ENCODE measurements around the gene PHYH.

The PHYH gene

GRCh38 chr10:13311177-13311575 lies 11.3 kb upstream of the PHYH start:
- no peak overlapping the region for H3K4me2 ChIP-seq (ENCODE audit: low read length)
- H3K79me2 ChIP-seq (ENCODE audit: low read length), result no peaks in the 10 kb centered on the region
- TF ChIP-seq EZH2phosphoT487 (IDR thresholded peaks at IDR 0.05; ENCODE audit: low read depth), result no peak

GRCh38 chr10:13310518-13311176 lies 10.8 kb upstream of the PHYH start:
- Histone ChIP-seq H3K4me2 (ENCODE audit: low read length) (no peak overlapping the region), H3K79me2 (ENCODE audit: low read length) (no peaks in the 10 kb centered on the region), H3K36me3 (replicated peaks; ENCODE audit: low read depth, low read length) (no peaks in the 10 kb centered on the region), H3K4me3 (ENCODE audit: low read length) (no peak overlapping the region), H4K20me1 (ENCODE audit: insufficient read depth, low read length) (no peaks in the 10 kb centered on the region), H3K9me3 (ENCODE audit: insufficient read depth, low read length) (no peaks in the 10 kb centered on the region), H3K27ac (ENCODE audit: low read length) (no peak overlapping the region), H2AFZ (ENCODE audit: low read depth, low read length) (no peak overlapping the region), H3K9ac (ENCODE audit: low read length) (no peak overlapping the region), H3K4me1 (ENCODE audit: low read length) (peaks cover 5% of the 10 kb centered on the region; the same call in 1 of the 2 replicates), H3K27me3 (ENCODE audit: low read depth, low read length) (no peaks in the 10 kb centered on the region)
- TF ChIP-seq CTCF (IDR thresholded peaks at IDR 0.05; ENCODE audit: low read depth, low read length) (no peak), EZH2phosphoT487 (IDR thresholded peaks at IDR 0.05; ENCODE audit: low read depth) (no peak)

More at GRCh38 chr10:13311177-13311575, 11.3 kb upstream of the PHYH start:
- no peak overlapping the region for H3K4me3 ChIP-seq (ENCODE audit: low read length)
- H3K36me3 ChIP-seq (replicated peaks; ENCODE audit: low read depth, low read length), result no peaks in the 10 kb centered on the region
- H3K9ac ChIP-seq (ENCODE audit: low read length), result no peak overlapping the region
- no peaks in the 10 kb centered on the region for H4K20me1 ChIP-seq (ENCODE audit: insufficient read depth, low read length)
- H3K27me3 ChIP-seq (ENCODE audit: low read depth, low read length), result no peaks in the 10 kb centered on the region
- no peaks in the 10 kb centered on the region for H3K9me3 ChIP-seq (ENCODE audit: insufficient read depth, low read length)
- peaks cover 5% of the 10 kb centered on the region; the same call in 1 of the 2 replicates for H3K4me1 ChIP-seq (ENCODE audit: low read length)
- no peak overlapping the region for H2AFZ ChIP-seq (ENCODE audit: low read depth, low read length)
- no peak overlapping the region for H3K27ac ChIP-seq (ENCODE audit: low read length)

- TF ChIP-seq EZH2phosphoT487 (IDR thresholded peaks at IDR 0.05; ENCODE audit: low read depth), result no peak
- no peak for TF ChIP-seq CTCF (IDR thresholded peaks at IDR 0.05; ENCODE audit: low read depth, low read length)
These were observed 9.9 kb upstream of the PHYH start for GRCh38 chr10:13309792-13310191.

GRCh38 chr10:13308096-13308495 lies 8.2 kb upstream of the PHYH start:
- no peaks in the 10 kb centered on the region for H3K9me3 ChIP-seq (ENCODE audit: insufficient read depth, low read length)
- no peaks in the 10 kb centered on the region for H3K79me2 ChIP-seq (ENCODE audit: low read length)
- H3K36me3 ChIP-seq (replicated peaks; ENCODE audit: low read depth, low read length), result no peaks in the 10 kb centered on the region
- H3K27ac ChIP-seq (ENCODE audit: low read length), result no peak overlapping the region
- no peak overlapping the region for H3K4me3 ChIP-seq (ENCODE audit: low read length)
- peaks cover 5% of the 10 kb centered on the region; the same call in 1 of the 2 replicates for H3K4me1 ChIP-seq (ENCODE audit: low read length)
- H3K9ac ChIP-seq (ENCODE audit: low read length), result no peak overlapping the region
- TF ChIP-seq CTCF (IDR thresholded peaks at IDR 0.05; ENCODE audit: low read depth, low read length), result no peak
- no peak for TF ChIP-seq EZH2phosphoT487 (IDR thresholded peaks at IDR 0.05; ENCODE audit: low read depth)
- H4K20me1 ChIP-seq (ENCODE audit: insufficient read depth, low read length), result no peaks in the 10 kb centered on the region
- H3K4me2 ChIP-seq (ENCODE audit: low read length), result no peak overlapping the region
- no peak overlapping the region for H2AFZ ChIP-seq (ENCODE audit: low read depth, low read length)
- H3K27me3 ChIP-seq (ENCODE audit: low read depth, low read length), result no peaks in the 10 kb centered on the region

More at GRCh38 chr10:13309792-13310191, 9.9 kb upstream of the PHYH start:
- Histone ChIP-seq H3K4me3 (ENCODE audit: low read length) (no peak overlapping the region), H3K27me3 (ENCODE audit: low read depth, low read length) (no peaks in the 10 kb centered on the region), H2AFZ (ENCODE audit: low read depth, low read length) (no peak overlapping the region), H3K79me2 (ENCODE audit: low read length) (no peaks in the 10 kb centered on the region), H3K27ac (ENCODE audit: low read length) (no peak overlapping the region), H3K4me1 (ENCODE audit: low read length) (peaks cover 5% of the 10 kb centered on the region; the same call in 1 of the 2 replicates), H3K36me3 (replicated peaks; ENCODE audit: low read depth, low read length) (no peaks in the 10 kb centered on the region), H3K9ac (ENCODE audit: low read length) (no peak overlapping the region), H4K20me1 (ENCODE audit: insufficient read depth, low read length) (no peaks in the 10 kb centered on the region), H3K9me3 (ENCODE audit: insufficient read depth, low read length) (no peaks in the 10 kb centered on the region), H3K4me2 (ENCODE audit: low read length) (no peak overlapping the region)
